H1 (cell line): Measurements from ENCODE around the gene DLL3. TPM values are rescaled to one million over a fixed set of nuclear protein-coding genes. Genes with fewer than 3 reads are reported as not detected.

Experiments
- BCL11A ChIP-seq, 2 experiments: IDR thresholded peaks; one replicate each; pipeline ENCODE4 v1.6.1; 2011; ENCODE audit warnings: low read depth in 2 of 2, low read length in 2 of 2, mild to moderate bottlenecking in 2 of 2
- EP300 ChIP-seq, 2 experiments: IDR thresholded peaks; 1 replicate in 1 of 2; 2 replicates in 1 of 2; pipeline ENCODE4 v1.6.1; 2011 to 2012; ENCODE audit warnings: low read depth in 2 of 2, low read length in 2 of 2, mild to moderate bottlenecking in 2 of 2, borderline replicate concordance in 1 of 2, inconsistent platforms in 1 of 2, moderate library complexity in 1 of 2
- GABPA ChIP-seq: IDR thresholded peaks from 2 replicates; pipeline ENCODE4 v1.6.1; 2011; ENCODE audit warnings: mild to moderate bottlenecking, low read length, moderate library complexity, borderline replicate concordance; ENCODE audit not compliant: insufficient read depth
- PHF8 ChIP-seq: fragments of 200-600 bp; sonication (generic); conservative IDR thresholded peaks from 2 replicates; pipeline ENCODE4 v1.7.1; 2012; ENCODE audit warnings: low read depth, mild to moderate bottlenecking, inconsistent platforms, low read length, moderate library complexity
- RAD21 ChIP-seq, 2 experiments: IDR thresholded peaks in 1 of 2; conservative IDR thresholded peaks in 1 of 2; 2 replicates each; pipeline ENCODE4 v1.6.1; 2011; ENCODE audit warnings: low read depth in 2 of 2, low read length in 2 of 2, improper control_type of control experiment in 1 of 2, inconsistent platforms in 1 of 2, mild to moderate bottlenecking in 1 of 2, moderate library complexity in 1 of 2
- SP4 ChIP-seq: IDR thresholded peaks from 2 replicates; pipeline ENCODE4 v1.6.1; 2012; ENCODE audit warnings: low read length, inconsistent platforms
- SUZ12 ChIP-seq: fragments of 200-600 bp; sonication (generic); IDR thresholded peaks from 2 replicates; pipeline ENCODE4 v1.6.1; 2012; ENCODE audit warnings: mild to moderate bottlenecking, inconsistent platforms, low read length, moderate library complexity, mixed read lengths
- YY1 ChIP-seq: IDR thresholded peaks from 2 replicates; pipeline ENCODE4 v1.6.1; 2011; ENCODE audit warnings: low read depth, mild to moderate bottlenecking, low read length
- polyA plus RNA-seq, 7 experiments: library from polyadenylated mRNA; depleted of rRNA in 3 of 7; stranded (reverse) in 5 of 7; unstranded in 2 of 7; fragments of >200 nt in 5 of 7; fragments of 200-250 nt in 2 of 7; gene quantifications; 1 replicate in 5 of 7; 2 replicates in 1 of 7; 4 replicates in 1 of 7; pipeline versions ENCODE4 v1.2.1 to v1.2.3, GENCODE V29; 2011 to 2013; ENCODE audit warnings: missing spikeins in 2 of 7, mixed read lengths in 2 of 7
- total RNA-seq: library from RNA; stranded (reverse); fragmentation: NEBNext Ultra II Directional; extraction: Animal tissue kit (Norgen Biotek cat#: 25700); gene quantifications from 2 replicates; pipeline ENCODE4 v1.2.1, GENCODE V29; 2021
- TF ChIP-seq, protein P1 (sequence below): fragments of 300-600 bp; sonication (generic); IDR thresholded peaks from 2 replicates; pipeline ENCODE4 v1.7.1; 2012; ENCODE audit warnings: low read length, moderate library complexity, mild to moderate bottlenecking, inconsistent platforms; ENCODE audit not compliant: insufficient replicate concordance

Gene DLL3
- total and polyA plus RNA-seq, 2 of the 8 experiments (the other 6 are each of a cell fraction or from before 2014, with no cell fraction given): 12.2 to 13.8 TPM

DNA sequence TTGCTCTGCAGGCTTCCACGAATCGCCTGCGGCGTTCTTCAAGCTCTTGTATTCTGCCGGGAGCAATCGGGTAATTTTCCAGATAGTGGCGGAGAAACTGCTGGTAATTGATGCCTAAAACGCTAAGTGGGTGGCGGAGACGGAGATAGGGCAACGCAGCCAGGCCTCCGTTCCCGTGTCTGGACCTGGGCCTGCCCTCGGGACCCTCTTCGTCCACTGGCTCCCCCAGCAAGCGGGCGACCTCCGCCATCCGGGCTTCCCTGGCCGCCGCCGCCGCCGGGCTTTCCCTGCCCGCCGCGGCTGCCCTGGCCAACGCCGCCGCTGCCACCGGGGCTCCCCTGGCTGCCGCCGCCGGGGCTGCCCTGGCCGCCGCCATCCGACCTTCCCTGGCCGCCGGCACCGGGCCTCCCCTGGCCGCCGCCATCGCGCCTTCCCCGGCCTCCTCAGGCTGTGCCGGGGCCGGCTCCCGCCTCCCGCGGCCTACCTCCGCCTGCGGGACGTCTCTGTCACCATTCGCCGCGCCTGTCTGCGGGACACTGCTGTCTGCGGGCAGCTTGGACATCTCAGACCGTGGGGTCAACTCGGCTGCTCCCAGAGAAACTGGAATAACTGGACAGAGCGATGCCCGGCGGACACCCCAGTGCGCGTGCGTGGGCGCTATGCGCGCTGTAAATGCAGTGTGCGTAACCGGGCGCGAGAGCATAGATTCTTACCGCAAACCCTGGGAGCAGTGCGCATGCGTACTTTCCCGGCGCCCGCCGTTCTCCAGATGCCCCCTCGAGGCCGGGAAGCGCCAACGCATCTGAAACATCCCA is 41.0 kb downstream of the DLL3 start, which contains the start of gene EID2 (continued):
- TF ChIP-seq, protein P1, sequence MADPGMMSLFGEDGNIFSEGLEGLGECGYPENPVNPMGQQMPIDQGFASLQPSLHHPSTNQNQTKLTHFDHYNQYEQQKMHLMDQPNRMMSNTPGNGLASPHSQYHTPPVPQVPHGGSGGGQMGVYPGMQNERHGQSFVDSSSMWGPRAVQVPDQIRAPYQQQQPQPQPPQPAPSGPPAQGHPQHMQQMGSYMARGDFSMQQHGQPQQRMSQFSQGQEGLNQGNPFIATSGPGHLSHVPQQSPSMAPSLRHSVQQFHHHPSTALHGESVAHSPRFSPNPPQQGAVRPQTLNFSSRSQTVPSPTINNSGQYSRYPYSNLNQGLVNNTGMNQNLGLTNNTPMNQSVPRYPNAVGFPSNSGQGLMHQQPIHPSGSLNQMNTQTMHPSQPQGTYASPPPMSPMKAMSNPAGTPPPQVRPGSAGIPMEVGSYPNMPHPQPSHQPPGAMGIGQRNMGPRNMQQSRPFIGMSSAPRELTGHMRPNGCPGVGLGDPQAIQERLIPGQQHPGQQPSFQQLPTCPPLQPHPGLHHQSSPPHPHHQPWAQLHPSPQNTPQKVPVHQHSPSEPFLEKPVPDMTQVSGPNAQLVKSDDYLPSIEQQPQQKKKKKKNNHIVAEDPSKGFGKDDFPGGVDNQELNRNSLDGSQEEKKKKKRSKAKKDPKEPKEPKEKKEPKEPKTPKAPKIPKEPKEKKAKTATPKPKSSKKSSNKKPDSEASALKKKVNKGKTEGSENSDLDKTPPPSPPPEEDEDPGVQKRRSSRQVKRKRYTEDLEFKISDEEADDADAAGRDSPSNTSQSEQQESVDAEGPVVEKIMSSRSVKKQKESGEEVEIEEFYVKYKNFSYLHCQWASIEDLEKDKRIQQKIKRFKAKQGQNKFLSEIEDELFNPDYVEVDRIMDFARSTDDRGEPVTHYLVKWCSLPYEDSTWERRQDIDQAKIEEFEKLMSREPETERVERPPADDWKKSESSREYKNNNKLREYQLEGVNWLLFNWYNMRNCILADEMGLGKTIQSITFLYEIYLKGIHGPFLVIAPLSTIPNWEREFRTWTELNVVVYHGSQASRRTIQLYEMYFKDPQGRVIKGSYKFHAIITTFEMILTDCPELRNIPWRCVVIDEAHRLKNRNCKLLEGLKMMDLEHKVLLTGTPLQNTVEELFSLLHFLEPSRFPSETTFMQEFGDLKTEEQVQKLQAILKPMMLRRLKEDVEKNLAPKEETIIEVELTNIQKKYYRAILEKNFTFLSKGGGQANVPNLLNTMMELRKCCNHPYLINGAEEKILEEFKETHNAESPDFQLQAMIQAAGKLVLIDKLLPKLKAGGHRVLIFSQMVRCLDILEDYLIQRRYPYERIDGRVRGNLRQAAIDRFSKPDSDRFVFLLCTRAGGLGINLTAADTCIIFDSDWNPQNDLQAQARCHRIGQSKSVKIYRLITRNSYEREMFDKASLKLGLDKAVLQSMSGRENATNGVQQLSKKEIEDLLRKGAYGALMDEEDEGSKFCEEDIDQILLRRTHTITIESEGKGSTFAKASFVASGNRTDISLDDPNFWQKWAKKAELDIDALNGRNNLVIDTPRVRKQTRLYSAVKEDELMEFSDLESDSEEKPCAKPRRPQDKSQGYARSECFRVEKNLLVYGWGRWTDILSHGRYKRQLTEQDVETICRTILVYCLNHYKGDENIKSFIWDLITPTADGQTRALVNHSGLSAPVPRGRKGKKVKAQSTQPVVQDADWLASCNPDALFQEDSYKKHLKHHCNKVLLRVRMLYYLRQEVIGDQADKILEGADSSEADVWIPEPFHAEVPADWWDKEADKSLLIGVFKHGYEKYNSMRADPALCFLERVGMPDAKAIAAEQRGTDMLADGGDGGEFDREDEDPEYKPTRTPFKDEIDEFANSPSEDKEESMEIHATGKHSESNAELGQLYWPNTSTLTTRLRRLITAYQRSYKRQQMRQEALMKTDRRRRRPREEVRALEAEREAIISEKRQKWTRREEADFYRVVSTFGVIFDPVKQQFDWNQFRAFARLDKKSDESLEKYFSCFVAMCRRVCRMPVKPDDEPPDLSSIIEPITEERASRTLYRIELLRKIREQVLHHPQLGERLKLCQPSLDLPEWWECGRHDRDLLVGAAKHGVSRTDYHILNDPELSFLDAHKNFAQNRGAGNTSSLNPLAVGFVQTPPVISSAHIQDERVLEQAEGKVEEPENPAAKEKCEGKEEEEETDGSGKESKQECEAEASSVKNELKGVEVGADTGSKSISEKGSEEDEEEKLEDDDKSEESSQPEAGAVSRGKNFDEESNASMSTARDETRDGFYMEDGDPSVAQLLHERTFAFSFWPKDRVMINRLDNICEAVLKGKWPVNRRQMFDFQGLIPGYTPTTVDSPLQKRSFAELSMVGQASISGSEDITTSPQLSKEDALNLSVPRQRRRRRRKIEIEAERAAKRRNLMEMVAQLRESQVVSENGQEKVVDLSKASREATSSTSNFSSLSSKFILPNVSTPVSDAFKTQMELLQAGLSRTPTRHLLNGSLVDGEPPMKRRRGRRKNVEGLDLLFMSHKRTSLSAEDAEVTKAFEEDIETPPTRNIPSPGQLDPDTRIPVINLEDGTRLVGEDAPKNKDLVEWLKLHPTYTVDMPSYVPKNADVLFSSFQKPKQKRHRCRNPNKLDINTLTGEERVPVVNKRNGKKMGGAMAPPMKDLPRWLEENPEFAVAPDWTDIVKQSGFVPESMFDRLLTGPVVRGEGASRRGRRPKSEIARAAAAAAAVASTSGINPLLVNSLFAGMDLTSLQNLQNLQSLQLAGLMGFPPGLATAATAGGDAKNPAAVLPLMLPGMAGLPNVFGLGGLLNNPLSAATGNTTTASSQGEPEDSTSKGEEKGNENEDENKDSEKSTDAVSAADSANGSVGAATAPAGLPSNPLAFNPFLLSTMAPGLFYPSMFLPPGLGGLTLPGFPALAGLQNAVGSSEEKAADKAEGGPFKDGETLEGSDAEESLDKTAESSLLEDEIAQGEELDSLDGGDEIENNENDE: no peak
- TF ChIP-seq RAD21 (IDR thresholded peaks at IDR 0.05 in 1 of 2, conservative IDR thresholded peaks at IDR 0.05 in 1 of 2; ENCODE audit: low read depth in 2 of 2, low read length in 2 of 2) (peak; percentile 46 to 54), PHF8 (peak; percentile 80), BCL11A (IDR thresholded peaks at IDR 0.05; ENCODE audit: low read depth in 2 of 2, low read length in 2 of 2) (no peak), SP4 (no peak), YY1 (peak; percentile 52; the same call in 1 of the 2 replicates), EP300 (IDR thresholded peaks at IDR 0.05; ENCODE audit: borderline replicate concordance in 1 of 2, low read depth in 2 of 2, low read length in 2 of 2) (no peak), GABPA (no peak), SUZ12 (no peak)
